ENCODE results near the gene KIRREL1.

The KIRREL1 gene

DNA sequence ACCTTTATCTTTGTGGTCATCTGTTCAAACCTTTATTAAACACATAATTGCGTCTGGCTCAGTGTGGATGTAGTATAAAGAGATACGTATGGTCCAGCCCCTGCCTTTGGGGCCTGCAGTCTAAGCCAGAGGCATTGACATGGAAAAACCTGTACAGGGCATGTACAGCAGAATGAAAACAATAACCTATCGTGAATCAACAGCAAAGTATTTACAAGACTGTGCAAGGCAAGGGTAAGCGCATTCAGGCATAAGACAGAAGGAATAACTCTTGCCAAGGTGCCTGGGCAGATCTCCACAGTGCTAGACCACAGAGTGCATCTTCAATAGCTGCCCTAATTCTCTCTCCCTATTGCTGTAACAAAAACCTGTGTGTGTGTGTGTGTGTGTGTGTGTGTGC lies 35.5 kb downstream of the KIRREL1 start:
- DNase-seq (ENCODE audit: low spot score) = no peak

DNA sequence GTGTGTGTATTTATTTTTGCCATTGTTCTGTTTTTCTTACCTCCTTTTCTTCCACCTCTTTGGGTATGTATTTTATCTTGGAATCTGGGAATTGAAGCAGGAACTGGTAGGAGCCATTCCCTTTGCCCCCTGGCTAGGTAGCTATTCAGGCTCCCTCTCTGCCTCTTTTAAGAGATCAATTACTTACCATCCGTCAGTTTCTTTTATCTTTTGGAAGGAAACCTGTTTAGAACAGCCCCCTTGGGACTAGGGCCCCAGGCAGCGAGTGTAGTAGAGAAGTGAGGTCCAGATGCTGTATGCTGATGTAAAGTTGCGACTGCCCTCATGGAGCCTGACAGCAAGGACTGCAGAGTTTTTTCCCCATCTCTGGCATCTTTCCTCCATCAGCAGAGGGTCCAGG lies 41.6 kb downstream of the KIRREL1 start:
- DNase-seq (ENCODE audit: low spot score) = no peak

DNA sequence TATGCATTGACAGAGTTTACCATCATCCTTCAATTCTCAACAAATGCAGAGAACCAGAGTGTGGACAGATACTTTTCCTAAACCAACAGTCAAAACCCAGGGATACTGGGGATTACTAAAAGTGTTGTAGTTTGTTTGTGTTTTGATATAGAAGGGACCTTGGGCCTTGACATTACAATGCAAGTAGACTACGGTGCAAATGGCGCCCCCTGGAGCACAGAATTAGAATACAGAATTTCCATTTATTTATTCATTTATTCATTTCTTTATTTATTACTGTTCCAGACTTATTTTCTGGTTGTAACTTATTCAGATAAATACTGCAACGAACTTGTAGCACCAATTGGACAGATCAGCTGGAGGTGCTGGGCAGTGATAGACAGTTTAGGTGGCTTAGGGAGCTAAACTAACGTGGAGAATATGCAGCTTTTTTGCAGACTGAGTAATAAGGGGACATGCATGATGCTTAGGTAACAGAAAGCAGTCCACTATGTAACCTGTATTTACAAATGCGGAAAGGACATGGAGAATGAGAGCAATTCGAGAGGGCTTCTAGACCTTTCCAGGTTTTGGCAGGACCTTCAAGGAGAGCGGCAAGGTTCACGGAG lies 42.6 kb downstream of the KIRREL1 start:
- DNase-seq (ENCODE audit: low spot score) = no peak

DNA sequence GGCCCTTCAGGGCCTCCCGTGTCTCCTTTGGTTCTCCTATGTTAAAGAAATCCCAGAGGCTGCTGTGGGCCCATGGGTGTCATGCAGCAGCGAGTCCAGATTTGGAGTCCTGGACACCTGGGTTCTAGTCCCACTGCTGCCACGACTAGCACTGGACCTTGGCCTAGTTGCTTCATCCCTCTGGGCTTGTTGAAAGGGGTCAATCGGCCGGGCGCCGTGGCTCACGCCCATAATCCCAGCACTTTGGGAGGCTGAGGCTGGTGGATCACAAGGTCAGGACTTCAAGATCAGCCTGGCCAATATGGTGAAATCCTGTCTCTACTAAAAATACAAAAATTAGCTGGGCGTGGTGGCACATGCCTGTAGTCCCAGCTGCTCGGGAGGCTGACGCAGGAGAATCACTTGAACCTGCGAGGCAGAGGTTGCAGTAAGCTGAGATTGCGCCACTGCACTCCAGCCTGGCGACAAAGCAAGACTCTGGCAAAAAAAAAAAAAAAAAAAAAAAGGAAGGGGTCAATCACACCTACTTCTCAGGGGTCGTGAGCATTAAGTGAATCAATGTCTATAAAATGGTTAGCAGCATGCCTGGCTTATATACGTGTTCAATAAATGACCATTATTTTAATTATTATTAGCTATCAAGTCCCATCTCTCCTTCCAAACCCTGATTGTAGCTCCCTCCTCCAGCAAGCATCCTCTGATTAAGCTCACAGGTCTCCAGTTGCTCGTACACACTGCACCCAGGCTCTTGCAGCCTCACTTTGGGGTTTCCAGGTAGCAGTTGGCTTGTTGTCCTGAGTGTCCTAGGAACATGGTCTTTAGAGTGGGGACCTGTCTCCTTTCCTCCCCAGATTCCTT lies 43.8 kb downstream of the KIRREL1 start:
- no peak for DNase-seq (ENCODE audit: low spot score)

DNA sequence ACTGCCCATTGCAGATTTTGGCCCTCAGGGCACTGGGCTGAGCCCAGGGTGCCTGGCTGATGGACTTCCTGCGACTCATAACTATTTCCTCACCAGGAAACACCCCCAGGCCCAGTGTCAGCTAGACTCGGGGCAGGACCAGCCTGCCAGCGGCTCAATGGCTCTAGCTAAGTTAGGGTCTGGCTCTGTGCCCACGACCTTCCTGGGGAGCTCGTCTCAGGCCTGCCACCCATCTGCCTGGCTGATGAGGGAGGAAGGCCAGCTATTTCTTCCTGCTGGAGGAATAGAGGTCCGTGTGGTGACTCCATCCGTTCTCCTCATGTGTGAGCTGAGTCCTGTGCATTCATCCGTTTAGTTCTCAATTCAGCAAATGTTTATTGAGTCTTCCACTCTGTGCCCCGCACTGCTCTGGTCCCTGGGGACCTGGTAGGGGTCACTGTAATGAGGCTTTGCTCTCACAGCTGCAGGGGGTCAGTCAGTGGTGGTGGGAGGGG lies 44.5 kb downstream of the KIRREL1 start:
- DNase-seq (ENCODE audit: low spot score) = no peak

DNA sequence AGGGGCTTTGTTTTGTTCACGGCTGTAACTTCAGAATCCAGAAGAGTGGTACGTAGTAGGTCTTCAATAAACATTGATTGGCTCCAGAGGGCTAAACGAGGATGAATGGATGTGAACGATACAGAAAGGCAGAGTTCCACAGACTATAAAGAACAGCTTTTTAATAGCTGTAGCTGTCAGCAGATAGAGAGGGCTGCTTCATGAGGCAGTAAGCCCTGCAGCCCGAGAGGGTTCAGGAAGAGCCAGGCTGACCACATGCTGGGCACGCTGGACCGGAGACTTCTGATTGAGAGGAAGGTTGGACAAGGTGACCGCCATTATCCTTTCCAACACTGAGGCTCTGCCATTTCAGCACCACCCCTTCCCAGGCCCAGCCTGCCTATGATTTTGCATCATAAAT lies 45.3 kb downstream of the KIRREL1 start:
- DNase-seq (ENCODE audit: low spot score) = no peak

DNA sequence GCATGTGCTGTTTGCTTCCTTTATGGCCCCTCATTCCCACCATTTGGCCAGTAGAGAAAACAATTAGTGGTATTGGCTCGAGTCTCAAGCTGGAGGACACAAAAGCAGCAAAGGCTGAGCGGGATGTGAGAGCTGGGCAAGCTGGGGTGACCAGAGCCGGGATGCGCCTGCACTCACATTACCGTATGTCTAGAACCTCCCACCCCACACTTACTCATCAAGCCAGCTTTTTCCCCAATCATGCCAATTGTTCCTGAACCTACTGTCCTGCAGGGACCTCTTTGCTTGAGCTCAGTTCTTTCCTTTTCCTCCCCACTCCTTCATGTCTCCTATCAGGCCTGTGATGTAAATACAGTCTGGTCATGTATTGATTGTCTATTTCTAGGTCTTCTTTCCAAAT lies 45.9 kb downstream of the KIRREL1 start:
- DNase-seq (ENCODE audit: low spot score) = no peak

DNA sequence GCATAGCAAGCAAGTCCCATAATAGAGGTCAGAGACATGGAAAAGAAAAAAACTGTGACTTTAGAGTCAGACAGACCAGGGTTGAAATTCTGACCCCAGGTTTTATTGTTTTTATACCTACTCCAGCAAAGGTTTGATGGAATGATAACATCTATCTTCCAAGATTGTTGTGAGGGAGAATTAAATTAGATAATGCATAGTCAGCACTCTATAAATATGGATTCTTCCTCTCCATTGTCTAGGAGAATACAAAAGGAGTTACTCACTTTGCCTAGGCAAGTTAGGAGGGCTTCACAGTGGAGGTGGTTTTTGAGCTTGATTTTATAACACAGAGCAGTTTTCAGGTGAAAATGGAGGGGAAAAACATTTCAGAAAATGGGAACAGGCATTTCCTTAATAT lies 46.9 kb downstream of the KIRREL1 start:
- no peak for DNase-seq (ENCODE audit: low spot score)

DNA sequence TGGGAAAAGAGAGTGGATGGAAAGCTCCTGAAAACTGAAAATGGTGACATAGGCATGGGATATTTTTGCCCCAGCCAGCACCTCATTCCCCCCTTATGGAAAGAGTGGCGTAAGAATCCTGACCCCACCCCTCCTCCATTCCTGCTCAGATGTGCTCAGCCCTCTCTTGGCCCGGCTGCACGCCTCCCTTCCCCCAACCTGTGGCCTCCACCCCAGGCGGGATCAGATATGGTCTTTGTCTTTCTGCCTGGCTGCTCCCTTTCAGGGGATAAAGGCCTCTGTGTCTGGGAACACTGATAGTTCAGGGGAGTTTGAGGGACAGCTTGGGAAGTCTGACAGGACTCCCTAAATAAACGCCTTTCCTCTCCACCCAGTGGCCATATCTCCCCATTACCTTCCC lies 49.8 kb downstream of the KIRREL1 start:
- DNase-seq (ENCODE audit: low spot score) = no peak

DNA sequence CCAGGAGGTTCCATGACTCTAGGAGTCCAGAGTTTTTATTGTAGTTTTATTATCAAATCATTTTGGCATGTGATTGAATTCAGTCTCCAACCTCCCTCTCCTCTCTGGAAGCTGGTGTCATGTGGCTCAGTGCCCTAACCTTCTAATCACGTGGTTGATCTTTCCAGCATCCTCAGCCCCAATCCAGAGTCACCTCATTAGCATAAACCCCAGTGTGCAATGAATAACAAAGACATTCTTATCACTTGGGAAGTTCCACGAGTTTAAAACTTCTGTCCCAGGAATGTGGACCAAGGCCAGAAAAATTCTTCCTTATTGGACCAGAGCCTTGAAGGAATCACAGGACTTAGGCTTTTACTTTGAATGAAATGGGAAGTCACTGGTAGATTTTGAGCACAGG lies 52.2 kb downstream of the KIRREL1 start:
- DNase-seq (ENCODE audit: low spot score) = no peak

DNA sequence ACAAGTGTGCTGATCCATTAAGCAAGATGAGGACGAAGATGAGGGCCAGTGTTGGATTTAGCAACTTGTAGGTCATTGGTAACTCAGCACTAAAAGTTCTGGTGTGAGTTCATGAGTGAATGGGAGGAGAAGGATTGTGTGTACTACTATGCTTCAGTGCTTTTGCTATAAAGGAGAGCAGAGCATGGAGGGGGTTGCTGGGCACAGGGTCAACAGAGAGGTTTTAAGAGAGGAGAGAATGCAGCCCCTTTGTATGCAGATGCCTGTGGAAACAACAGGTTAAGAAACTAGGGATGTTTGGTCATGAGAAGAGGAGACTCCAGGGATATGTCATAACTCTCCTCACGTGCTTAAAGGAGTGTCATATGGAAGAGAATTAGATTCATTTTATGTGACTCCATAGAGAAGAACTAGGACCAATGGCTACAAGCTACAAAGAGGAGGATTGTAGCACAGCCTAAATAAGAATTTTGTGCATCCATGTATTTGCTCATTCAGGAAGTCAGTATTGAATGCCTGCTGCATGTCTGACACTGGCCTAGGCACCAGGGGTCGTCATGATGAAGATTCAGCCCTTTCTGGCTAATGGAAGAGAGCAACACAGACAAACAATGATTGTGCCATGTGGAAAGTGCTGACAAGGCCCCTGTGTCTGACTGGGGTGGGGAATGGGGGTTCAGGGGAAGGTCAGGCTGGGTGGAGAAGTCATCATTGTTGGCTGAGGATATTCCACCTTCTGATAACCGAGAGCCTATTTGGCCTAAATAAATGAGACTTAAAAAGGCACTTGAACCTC lies 53.5 kb downstream of the KIRREL1 start:
- DNase-seq (ENCODE audit: low spot score) = no peak

DNA sequence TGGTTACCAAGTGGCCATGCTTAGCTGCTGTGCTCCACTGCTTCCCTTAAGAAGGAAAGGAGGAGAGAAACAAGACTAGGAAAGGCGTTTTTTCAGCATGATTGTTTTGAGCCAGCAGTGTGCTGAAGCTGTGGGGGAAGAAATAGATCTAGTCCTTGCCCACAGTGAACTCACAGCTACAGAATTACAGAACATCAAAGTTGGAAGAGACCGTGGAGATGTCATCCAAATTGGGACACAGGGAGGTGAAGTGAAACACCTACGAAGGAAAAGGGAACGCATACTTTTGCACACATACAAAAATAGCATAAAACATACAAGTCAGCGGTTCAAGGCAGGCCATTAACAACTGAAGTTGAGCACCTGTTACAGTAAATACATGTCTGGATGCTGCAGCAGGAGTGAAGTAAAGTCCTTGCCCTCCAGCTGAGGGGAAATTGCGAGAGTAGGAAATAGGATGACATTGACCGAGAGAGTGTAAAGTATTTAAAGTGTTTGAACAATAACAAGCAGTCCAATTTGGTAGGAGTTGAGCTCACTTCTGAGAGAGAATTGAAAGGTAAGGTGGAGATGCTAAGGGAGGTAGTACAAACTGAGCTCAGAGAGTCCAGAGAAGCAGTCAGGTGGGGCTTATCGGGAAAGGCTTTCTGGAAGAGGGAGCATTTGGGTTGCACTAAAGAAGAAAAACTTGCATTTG lies 55.1 kb downstream of the KIRREL1 start:
- DNase-seq (ENCODE audit: low spot score) = no peak

DNA sequence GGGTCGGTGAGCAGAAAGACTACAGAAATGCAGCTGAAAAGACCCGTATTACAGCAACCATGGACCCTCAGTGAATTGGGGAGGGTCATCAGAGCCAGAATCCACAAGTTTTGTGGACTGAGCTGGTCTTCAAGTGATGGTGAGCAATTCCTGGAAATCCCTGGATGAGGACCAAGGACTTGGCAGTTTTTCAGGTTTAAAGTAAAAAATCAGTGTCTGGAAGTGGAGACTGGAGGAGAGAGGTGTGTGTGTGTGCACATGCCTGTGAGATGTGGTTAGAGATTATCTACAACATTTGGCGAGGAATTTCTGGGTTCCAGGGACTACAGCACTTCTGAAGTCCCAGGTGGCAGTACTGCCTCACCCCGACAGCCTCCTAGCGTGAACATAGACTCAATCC lies 56.4 kb downstream of the KIRREL1 start:
- no peak for DNase-seq (ENCODE audit: low spot score)

DNA sequence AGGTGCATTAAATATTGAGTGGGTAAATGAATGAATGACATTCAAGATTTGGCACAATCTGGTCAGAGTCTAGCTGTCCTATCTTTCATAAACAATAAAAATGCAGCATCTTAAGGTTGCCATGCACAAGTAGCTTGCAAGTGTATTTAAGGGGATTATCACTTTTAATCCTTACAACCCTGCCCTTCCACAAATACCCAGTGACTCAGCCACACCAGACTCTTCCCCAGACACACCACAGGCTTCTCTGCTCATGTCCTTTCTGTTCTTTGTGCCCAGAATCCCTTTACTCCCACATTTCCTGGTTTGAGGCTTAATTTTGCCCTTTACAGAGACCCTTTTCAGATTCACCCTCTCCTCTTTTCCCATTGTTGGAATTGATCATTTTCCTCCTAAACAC lies 59.8 kb downstream of the KIRREL1 start:
- no peak for DNase-seq (ENCODE audit: low spot score)

DNA sequence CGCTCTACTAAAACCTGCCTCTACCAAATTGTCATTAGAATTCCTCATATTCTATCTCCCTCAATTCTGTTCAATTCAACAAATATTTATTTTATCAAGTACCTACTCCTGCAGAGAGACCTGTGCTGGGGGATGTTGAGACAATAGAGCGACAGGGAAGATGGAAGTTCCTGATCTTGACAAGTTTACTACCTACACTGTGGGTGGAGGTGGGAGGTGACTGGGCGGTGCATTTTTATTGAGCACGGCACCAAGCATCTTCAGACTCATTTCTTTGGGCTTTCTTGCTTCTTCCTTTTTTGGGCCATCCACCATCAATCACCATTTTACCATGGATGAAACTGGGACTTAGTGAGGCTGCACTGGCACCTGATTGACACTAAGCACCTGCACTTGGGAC lies 61.3 kb downstream of the KIRREL1 start:
- no peak for DNase-seq (ENCODE audit: low spot score)

DNA sequence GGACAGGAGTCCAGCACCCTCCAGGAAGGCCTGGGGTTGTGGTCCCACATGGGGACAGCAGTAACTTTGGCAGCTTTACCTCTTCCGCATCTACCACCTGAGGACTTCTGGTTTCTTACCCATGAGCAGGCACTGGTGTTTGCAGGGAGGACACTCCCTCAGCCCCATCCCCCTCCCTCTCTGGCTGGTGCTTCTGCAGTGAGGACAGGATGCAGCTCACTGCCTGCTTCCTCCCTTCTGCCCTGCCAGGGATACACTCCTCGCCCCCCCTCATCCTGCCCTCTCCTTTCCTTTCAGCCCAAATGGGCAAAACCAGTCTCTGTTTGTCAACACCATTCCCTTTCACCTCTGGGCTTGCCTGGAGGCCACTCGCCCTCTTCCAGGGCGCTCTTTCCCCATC lies 62.4 kb downstream of the KIRREL1 start:
- no peak for DNase-seq (ENCODE audit: low spot score)

DNA sequence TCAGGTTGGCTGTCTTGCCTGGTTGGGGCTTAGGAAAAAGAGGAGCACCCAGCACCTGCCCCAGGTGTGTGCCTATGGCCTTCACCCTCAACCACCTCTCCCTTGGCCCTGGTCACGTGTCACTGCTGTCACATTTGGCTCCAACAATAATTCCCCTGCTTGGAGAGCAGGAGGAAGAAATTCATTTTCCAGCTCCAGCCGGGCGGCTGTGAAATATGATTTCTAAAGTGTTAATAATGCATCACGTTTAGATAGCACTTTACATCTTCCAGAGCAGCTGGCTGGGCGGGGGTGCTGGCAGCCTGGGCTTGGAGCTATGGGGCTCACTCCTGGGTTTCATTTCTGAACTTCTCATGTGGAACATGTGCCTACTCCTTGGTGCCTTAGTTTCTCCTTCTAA lies 63.1 kb downstream of the KIRREL1 start:
- DNase-seq (ENCODE audit: low spot score) = no peak

DNA sequence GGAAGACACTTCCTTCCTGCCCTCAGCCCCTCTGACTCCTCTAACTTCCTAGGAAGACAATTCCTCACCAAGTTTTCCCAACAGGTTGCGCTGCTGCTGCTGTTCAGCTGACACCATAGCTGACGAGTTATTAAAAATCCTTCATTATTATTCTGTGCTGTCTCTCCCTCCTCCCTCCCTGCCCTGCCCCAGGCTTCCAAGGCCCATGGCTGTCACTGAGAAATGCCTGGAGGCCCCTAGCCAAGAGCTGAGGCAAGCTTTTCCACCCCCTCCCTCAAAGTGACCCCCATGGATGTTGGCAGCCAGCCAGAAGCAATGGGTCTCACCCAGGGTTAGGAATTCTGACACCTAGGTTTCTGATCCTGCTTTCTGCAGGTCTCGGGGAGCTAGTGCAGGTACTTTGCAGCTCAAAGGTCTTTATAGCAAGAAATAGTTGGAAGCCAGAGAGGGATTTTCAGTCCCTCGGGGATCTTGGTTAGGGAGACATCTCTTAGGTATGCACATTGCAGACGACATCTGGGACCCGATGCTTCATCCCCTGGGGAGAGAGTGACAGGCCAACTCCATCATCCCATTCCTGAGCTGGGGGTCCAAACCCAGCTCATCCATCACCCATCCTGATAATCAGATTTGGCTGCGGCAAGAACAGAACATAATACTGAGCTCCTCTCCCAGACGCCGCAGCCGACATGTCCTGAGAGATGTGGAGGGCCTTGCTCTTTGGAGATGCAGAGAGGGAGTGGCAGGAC lies 65.0 kb downstream of the KIRREL1 start:
- no peak for DNase-seq (ENCODE audit: low spot score)

DNA sequence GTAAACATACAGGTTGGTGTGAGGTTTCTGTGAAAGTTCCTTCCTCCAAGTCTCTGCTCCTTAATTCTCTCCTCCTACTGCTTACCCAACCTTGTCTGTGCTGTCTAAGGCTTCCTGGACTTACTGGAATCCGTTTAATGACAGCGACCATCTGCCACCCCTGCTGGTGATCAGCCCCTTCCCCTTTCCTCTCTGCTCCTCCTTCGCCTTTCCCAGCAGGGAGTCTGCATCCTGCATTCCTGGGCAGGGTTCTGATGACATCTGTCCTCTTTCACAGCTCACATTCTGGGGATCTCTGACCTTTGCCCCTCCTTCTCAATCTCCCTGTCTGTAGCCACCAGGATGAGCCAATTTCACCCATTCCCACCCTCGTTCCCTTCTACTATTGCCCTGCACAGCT lies 66.5 kb downstream of the KIRREL1 start:
- DNase-seq (ENCODE audit: low spot score) = no peak

DNA sequence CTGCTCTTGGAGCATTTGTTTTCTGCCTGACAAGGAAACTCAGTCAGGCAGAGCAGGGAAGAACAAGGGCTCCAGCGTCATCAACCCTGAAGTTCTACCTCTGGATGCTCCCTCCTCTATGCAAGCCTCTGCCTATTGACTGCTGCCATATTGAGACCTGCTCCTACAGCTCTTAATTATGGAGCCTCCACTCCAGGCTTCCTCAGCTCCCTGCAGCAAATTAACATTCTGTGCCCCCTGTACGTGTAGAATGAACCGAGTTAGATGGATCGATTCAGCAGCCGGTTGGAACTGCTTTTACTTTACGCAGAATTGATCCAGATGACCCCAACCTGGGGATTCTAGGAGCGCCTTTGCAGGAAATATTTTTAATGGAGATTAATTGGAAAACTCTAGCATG lies 68.7 kb downstream of the KIRREL1 start:
- no peak for DNase-seq (ENCODE audit: low spot score)

DNA sequence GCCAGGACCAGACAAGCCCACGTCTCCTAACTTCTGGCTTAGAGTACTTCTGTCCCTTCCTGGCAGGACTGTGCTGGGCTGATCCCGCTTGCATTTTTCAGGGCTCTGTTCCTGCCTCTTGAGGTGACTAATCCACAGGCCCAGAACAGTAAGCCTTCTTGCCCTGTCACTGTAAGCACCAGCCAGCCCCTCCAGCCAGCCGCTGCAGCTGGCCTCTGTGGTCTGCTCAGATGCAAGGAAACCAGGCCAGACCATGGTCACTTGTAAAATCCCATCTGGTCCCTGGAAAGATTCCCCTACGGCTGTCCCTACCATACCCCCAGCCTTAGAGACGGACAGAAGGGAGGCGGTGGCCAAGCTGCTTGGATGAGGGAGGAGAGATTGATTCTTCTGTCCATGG lies 74.2 kb downstream of the KIRREL1 start:
- no peak for DNase-seq (ENCODE audit: low spot score)

Measured in SK-N-DZ (cell line).